IPS DF 4.7 (cell line): Measurements from ENCODE around the gene SHB.

Experiments used
- DNase-seq: peaks from one replicate; pipeline ENCODE4 v3.0.0-alpha.2; 2013; ENCODE audit warnings: low spot score; ENCODE audit errors: extremely low read depth

Gene SHB

GRCh38 chr9:38008168-38009034, 60.6 kb downstream of the SHB start:
- no peak for DNase-seq

DNA sequence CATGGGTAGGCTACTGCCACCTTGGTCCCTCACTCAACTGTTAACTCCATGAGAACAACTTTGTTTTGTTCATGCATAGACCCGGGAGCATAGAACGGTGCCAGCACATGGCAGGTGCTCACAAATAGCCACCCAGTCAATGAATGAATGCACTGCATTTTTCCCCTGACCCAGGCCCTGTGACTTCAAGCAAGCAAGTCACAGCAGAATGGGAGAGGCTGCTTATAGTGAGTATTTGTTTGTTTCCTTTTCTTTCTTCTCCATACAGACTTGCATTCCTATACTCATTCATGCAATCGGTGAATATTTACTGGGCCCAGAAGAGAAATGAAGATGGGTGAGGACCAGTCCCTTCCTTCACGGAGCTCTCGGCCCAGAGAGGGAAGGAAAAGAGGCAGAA, 62.0 kb downstream of the SHB start:
- DNase-seq, result no peak

DNA sequence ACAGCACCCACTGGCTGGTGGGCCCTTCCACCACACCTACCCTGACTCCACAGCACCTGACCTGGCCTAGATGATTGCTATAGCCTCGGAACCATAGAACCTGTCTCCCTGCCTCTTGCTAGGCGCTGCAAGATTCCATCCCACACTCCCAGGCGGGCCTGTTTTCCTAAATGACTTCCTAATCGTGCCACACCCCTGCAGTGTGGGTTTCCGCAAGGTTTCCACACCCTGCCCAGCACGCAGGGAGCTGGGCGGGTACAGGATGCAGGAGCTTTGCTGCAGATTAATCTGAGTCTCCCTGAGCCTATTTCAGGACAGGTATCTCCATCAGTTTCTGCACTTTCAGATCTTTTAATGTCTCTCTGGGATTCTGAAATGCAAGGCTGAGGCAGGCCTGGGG, 62.9 kb downstream of the SHB start:
- no peak for DNase-seq

DNA sequence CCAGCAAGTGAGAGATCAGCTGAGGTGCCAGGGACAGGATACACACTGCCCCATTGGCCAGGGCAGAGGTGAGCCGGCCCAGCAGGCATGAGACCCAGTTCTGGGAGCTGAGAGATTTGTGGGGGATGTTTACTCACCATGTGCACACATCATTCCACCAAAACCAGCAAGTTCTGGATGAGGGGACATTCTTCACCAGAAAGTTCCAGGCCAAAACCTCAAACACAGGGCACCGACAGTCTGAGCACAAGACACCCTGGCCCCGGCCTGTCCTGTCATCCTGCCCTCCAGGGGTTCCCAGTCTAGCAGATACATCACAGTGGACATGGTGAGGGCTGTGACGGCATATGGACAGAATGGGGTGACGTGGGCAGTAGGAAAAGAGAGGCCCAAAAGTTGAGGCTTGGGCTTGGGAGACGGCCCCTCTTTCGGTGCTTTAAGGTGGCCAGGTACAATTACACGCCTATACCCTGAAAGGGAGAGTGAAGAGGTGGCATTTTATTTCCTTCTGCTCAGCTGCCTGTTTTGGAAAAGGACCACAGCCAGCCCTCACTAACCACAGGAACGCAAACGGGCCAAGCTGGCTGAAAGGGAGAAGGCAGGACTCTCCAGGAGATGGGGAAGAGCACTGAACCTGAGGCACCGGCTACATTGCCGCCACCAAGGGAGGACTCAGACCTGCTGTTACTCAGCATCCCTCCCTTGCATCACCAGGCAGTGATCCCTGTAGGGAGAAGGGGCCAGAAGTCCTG, 64.0 kb downstream of the SHB start:
- no peak for DNase-seq

DNA sequence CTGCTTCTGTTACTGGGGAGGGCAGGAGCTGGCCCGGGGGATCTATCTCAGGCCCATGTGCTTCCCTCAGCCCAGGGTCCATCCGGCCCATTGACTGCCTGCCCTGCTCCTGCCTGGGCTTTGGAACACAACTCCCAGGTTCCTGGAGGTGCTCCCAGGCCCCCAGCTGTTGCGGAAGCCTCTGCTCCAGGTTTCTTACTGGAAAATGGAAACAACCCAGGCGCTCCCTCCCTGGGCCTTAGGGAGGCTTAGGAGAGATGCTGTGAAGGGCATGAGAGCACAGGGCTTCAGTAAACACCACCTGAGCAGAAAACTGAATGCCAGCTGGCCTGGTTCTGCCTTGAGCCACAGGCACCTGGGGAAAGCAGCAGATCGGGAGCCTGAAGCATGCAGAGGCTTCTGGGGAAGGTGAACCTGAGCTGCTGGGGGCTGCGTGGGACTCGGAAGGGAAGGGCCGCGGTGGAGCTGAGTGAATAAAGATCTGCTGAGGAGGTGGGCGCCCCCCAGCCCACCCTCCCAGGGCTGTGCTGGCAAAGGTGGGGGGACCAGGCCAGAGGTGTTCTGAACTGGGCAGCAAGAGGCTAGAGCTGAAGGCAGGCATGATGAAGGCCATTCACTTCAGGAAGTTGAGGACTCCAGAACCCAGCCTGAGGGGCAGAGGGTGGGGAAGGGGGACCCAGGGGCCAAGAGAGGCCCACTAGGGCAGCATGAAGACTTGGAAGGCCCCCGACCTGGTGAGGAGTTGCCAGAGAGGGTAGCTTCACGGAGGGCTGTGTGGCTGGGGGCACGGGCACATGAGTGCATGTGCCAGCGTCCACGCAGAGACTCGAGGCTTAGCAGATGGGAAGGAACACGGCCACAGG, 64.8 kb downstream of the SHB start:
- no peak for DNase-seq

GRCh38 chr9:38003230-38003629, 65.8 kb downstream of the SHB start:
- DNase-seq, result no peak

GRCh38 chr9:38001430-38001829, 67.6 kb downstream of the SHB start:
- no peak for DNase-seq

DNA sequence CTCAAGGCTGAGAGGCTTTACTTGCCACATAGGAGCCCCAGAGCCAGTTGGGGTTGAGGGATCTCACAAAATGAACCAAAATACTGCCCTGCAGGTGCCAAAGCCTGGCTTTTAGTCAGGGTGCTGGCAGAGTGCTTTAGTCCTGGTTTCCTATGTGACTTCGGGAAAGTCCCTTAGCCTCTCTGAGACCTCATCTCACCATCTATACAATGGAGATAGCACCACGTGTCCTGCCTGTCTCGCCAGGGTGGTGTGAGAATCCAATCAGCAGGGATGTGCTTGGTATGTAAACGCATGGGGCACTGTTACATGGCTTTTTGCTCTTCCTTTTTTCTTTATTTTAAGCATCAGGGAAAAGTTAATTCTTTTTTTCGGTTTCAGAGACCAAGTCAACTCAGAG, 68.3 kb downstream of the SHB start:
- no peak for DNase-seq

DNA sequence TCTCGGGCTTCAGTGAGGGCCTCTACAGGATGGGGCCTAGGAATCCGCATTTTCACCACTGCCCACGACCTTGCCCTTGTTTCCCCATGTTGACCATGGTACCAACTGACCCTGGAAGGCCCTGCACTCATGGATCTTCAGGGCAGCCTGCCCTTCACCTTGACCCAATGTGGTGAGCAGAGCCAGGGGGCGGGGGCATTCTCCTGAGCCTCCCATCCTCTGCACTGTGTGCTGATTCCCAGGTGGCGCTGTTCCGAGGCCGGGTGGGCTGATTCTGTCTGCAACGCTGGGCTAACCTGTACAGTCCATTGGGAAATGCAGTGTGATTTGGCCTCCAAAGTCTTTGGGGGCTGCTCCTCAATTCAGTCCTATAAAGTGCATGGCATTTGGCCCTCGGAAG, 68.7 kb downstream of the SHB start:
- DNase-seq, result no peak

GRCh38 chr9:37999588-38000189, 69.3 kb downstream of the SHB start:
- DNase-seq, result no peak

DNA sequence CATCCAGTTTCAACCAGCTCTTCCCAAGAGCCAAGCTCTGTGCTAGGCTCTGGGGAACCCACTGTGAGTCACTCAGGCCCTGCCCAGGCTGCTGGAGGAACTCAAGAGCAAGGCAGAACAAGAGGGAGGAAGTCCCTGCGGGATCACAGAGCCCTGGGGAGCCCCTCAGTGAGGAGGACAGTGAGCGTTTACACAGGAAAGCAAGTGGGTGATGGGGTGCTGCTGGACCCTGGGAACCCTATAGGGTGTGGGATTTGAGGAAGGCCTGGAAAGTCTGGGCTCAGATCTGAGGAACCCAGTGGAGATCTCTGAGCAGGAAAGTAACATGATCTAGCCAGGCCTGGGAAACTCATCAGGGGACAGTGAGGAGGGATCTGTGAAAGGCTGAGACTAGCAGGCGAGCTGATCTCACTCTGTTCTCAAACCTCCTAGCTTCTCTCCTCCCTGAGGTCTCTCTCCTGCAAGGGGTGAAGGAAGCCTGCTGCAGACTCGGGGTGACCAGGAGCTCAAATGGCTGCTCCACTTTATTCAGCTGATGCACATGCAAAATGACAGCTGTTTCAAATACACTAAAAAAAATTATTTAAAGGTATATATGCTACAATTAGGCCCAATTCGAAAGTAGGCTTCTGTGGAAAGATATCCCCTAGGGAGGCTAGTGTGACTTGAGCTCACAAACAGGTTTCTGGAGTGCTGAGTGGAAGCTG, 70.0 kb downstream of the SHB start:
- DNase-seq, result no peak

- DNase-seq, result no peak
Measured at GRCh38 chr9:37997636-37998374, 71.2 kb downstream of the SHB start.

DNA sequence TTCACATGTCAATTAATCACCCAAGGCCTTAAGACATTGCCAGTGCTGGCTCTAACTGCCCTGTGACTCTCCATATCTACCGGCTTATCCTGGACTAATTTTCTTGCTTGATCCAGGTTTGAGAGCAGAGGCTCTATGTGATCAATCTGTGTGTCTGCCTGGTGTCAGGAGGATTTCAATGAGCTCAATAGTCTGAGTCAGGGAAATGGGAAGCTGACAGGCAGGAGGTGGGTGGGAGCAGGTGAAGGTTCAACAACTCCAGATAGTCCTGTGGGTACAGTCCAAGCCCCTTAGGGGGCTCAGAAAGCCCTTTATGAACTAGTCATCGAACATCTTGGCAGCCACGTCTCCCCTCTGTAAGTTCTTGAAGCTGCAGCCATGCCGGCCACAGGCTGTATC, 72.2 kb downstream of the SHB start:
- no peak for DNase-seq

DNA sequence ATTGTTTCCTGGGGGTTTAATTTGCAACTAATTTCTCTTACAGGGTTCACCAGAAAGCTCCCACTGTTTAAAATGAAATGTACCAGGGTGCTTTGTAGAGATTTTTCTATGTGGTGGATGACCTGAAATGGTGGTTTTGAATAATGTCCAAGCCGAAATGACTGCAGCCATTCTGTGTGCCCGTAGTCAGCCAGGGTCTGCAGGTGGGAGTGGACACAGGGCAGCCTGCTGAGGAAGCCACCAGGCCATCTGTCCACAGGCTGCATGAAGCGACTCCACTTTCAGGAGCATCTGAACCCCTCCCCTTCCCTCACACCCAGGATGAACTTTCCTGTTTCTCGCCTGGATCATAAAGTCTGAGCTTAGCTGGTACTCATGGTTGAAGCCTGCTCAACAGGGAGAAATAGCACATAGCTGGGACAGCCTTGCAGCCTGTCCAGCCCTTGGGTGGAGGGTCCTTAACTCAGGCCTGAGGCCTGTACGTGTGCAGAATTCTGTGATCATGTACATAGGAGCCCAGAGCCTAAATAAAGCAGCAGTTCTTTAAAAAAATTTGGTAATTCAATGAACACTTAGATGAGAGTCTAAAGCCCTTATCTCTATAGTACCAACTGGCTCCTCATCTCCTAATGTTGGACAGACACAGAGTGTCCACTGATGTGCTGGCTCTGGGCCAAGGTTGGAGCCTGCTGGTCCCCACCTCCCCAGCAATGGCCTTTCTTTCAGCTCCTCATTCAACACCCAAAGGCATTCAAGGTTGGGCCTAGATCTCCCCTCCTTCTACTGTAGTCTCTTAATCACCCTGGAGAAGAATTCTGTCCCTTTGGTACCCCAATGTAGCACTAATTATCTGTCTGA, 72.8 kb downstream of the SHB start:
- DNase-seq, result no peak

GRCh38 chr9:37995348-37995737, 73.7 kb downstream of the SHB start:
- DNase-seq, result no peak

GRCh38 chr9:37994639-37995347, 74.2 kb downstream of the SHB start:
- DNase-seq, result no peak

- DNase-seq, result no peak
Measured at GRCh38 chr9:37992924-37993349, 76.1 kb downstream of the SHB start.

DNA sequence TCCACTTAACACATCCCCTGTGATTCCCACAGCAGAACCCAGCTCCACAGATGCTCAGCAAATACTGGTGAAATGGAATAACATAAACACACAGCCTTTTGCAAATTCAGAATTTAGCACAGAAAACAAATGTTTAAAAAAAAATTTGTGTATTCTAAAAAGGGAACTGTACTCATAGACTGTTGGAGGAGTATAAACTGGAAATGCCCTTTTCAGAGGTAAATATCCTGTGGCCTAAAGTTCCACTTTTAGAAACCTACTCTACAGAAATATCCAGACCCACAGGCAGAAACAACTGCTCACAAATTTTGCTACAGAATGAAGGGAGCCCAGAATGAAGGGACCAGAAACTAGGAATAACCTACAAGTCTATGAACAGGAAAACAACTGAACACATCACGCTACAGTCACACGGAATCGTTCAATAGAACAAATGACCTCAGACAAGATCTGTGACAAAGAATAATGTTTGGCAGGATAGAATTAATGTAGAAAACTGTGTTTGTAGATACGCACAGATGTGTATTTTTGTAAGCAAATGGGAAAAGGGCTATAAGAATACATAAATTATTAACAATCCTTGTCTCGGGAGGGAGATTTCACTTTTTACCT, 78.5 kb downstream of the SHB start:
- no peak for DNase-seq
